NCI-H774 (cell line): Measurements from ENCODE around the gene SCAND1.

Source experiments
- DNase-seq: peaks from one replicate; lab custom pipeline; 2025; lab: John Stamatoyannopoulos, UW

SCAND1 gene

GRCh38 chr20:35904982-35905663, 49.2 kb downstream of the SCAND1 start:
- DNase-seq, result no peak

- DNase-seq, result no peak
These were observed 50.5 kb downstream of the SCAND1 start for GRCh38 chr20:35903843-35904242.
